GM21825 (cell line): ENCODE results near the gene PDE6H.

Source experiments
- ATAC-seq: cut with Tn5 transposase; IDR thresholded peaks from one replicate; pipeline ENCODE4 v1.9.1; 2021; ENCODE audit warnings: mild to moderate bottlenecking, moderate library complexity; ENCODE audit not compliant: unreplicated experiment

The PDE6H gene

GRCh38 chr12:14950982-14951746, 21.7 kb upstream of the PDE6H start:
- ATAC-seq, result no peak

GRCh38 chr12:14951851-14952250, 21.0 kb upstream of the PDE6H start:
- no peak for ATAC-seq

GRCh38 chr12:14952299-14952921, 20.4 kb upstream of the PDE6H start:
- peak; percentile 61 for ATAC-seq

GRCh38 chr12:14953752-14954151, 19.1 kb upstream of the PDE6H start:
- ATAC-seq, result no peak

DNA sequence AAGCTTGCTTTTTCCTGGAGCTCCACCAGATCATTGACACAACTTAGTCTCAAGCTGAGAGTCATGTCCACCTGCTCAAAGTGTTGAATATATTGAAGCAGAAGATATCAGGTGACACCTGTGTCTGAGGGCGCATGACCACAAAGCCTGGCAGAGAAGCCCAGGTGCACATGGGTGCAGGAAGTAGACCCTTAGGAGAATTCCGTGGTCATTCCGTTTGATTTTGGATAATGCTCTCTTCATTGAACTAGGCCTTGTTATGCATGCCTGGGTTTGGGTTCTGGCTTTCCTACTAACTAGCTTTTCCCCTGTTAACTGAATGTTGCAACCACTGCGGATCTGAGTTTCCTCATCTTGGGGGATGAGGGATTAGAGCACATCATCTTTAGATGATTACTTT, 18.6 kb upstream of the PDE6H start:
- ATAC-seq, result no peak

DNA sequence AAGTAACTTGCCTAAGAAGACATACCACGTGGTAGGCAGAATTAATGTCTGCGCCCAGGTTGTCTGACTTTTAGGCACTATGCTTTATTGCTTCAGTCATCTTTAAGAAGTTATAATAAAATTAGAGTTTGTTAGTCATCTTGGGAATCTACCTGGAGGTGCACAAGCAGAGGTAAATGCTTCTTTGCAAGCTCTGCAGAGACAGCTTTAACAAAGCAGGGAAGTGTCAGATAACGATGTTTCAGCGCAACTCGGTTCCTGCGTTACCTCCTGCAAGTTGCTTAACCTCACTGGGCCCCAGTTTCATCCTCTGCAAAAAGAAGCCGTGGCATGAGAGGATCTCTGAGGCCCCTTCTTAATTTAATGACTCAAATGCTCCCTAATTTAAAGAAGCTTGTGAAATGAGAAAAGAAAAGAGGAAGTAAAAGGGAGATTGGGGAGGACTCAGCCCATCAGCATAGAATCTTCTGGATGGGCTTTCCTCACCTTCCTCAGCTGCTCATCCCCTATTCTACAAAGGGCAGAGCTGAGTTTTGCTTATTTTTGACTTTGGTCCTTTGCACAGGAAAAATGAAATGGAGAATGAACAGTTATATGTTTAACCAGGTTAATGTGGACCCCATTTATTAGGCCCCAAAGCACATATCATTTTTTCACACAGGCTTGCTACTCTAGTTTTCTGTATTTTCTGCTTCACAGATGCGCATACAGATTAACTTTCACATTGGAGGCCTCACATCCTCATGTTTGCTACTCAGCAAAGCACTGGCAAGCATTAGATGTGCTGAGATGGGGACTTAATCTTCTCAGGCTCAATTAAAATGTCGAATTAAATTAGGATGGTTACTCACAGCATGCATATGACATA, 16.6 kb upstream of the PDE6H start:
- peak; percentile 30 for ATAC-seq

DNA sequence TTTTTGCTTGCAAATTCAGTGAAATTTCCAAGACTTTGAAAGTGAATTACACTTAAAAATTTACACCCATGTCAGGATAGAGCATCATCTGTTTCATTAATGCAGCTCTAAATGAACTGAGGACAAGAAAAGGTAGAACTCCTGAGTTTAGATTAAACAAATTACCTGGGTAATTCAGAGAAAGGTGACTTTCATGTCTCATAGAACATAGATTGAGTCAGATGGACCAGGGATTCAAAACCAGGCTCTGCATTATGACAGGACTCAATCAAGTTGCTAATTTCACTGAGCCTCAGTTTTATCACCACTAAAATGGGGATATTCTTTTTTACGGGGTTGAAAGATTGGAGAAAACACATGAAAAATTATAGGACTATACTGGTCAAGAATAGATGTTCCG, 15.9 kb upstream of the PDE6H start:
- no peak for ATAC-seq

- ATAC-seq, result no peak
These were observed 15.2 kb upstream of the PDE6H start for GRCh38 chr12:14957551-14958168.

DNA sequence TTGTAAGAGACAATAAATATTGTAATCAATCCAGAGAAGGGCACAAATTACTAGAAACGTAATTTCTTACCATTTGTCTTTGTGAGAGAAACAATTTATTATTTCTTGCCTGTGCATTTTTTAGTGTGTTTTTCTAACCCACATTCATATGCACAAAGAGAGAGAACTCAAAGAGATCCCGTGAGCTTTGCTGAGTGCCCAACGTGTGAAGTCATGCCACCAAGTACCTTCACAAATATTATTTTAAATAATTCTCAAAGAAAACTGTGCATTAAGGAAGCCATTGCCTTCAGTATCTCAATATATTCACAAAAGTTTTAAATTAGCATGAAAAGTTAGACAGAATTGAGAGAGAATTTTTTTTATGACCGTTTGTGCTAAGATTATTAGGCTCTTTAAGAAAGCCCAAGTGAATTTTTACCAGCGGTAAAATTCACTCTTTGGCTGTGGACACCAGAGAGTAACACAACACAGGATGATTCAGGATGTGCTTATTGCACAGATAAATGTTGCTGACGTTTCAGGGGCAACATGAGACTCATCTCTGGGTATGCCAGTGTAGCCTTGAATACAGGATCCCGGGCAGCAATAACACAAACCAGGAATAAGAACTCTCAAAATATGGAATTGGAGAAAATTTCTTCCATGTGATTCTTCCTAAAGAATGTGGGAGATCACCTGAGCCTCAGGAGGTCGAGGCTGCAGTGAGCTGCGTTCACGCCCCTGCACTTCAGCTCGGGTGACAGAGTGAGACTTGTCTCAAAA, 14.3 kb upstream of the PDE6H start:
- no peak for ATAC-seq

DNA sequence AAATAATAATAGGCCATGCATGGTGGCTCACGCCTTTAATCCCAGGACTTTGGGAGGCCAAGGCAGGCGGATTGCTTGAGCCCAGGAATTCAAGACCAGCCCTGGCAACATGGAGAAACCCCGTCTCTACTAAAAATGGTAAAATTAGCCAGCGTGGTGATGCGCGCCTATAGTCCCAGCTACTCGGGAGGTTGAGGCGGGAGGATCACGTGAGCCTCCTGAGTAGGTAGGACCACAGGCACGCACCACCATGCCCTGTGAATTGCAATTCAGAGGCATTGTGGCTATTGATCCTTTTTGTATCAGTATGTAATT, 13.8 kb upstream of the PDE6H start:
- ATAC-seq, result no peak

DNA sequence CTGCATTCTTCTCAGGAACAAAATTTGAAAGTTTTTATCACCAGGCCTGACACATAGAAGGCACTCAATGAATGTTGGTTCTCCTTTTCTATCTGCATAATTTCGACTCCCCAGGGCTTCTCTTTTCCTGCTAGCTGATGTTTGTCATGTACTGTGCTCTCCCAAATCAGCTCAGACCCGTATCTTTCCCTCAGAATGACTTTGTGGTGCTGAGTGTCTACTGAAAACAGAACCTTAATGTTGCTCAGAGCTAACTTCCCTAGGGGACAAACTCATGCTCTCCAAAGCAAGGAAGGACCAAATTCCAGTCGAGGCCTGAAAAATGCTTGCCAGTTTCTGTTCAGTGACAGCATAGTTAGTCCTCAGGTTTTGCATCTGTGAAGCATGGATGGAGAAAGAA, 13.4 kb upstream of the PDE6H start:
- no peak for ATAC-seq

DNA sequence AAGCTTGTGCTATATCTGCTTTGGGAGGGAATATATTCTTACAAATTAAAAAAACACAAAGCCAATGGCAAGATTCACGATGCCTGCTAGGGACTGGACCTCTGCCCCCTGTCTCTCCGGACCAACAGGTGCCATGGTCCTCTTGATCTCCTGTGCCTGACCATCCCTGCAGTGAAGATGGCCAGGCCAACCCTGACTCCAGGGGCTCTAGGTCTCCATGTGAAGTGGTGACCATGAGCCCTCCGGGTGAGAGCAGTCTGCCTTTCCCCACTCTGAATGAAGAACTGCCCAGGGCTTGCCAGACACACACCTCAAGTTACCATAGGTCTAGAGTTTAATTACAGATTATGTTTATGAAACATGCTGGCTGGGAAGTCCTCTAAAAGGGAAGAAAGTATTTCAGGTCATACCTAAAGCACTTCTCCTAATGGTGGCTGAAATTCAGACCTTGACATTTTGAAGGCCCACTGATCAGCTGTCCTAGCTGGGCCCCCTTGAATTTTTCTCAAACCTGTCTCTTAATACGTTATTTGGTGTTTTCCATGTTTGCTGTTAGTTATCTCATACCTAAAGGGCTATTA, 12.8 kb upstream of the PDE6H start:
- no peak for ATAC-seq

- ATAC-seq, result peak; percentile 27
These were observed 12.0 kb upstream of the PDE6H start for GRCh38 chr12:14960548-14961465.

DNA sequence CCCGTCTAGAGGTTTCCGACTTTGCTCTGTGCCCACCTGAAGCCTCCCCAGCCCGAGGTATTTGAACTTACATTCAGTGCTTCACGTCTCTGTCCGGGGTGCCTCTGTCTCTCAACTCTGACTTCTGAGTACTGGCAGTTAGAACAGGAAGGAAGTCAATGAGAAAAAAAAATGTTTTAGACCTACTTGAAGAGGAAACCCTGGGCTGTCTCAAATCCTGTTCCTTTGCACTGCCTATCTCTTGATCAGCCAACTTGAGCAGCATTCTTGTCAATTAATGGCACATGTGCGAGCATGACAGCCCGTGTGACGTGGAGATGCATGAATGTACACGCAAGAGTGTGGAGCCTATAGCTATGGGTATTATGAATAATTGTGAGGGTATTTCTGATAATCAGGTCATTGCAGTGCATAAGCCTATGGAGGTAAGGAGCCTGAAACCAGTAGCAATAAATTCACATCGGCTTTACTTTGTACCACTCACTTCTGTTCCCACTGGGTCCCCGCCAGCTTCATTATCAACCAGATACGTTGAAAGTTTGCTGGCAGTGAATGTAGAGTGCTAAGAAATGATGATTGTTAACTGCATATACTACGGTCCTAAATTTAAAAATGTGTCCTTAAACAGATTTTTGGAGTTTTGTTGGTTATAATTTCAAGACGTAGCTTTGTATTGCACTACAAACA, 11.2 kb upstream of the PDE6H start, which contains the start of gene ARHGDIB:
Gene ARHGDIB, minus strand, starts transcription at position 136 of the 687 bp plus-strand sequence. CDS start 10,889 bp downstream, outside the sequence.
- ATAC-seq, result peak; percentile 61

GRCh38 chr12:14962153-14962539, 10.7 kb upstream of the PDE6H start:
- ATAC-seq, result no peak

DNA sequence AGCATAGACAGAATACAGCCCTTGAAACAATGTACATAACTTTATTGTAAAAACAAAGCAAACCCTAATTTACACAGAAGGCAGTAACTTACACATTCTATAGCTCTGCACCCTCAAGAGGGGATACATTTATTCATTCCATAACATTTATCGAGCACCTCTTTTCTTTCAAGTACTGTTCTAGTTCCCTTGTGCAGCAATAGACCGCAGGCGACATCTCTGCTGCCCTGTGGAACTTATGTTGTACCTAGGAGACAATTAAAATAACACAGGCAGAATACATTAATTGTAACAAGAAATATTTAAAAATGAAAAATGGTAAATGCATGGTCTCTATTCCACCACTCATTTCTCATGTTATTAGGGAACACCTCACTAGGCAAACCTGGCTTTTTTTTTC, 10.0 kb upstream of the PDE6H start:
- no peak for ATAC-seq

- no peak for ATAC-seq
These were observed 9.3 kb upstream of the PDE6H start for GRCh38 chr12:14963520-14963919.

GRCh38 chr12:14964406-14964805, 8.4 kb upstream of the PDE6H start:
- no peak for ATAC-seq

DNA sequence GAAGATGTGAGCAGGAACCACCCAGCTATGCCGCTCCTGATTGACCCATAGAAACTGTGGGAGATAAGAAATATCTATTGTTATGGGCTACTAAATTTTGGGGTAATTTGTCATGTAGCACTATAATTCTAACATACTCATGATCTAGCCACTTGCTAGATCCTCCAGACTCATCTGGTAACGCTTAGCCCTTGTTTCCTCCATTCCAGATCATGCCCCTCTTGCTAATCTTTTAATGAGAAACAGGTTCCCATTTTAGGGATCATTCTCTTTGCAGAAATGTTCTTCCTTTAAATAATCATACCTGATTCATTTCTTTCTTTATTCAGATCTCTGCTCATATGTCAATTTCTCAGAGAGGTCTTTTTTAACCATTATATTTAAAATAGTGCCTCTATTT, 7.6 kb upstream of the PDE6H start:
- ATAC-seq, result no peak
